Activated effector memory CD4-positive, alpha-beta T cell treated with anti-CD3 and anti-CD28 coated beads, Interleukin-2, amount 50 U/mL, for 16 hours (primary cell): ENCODE results near the gene PACS1.
A peak's percentile ranks its signal among the peaks of the same experiment; 100 is the strongest.

Source experiments
- DNase-seq: peaks from one replicate; pipeline ENCODE4 v3.0.0-alpha.2; 2020

The PACS1 gene

DNA sequence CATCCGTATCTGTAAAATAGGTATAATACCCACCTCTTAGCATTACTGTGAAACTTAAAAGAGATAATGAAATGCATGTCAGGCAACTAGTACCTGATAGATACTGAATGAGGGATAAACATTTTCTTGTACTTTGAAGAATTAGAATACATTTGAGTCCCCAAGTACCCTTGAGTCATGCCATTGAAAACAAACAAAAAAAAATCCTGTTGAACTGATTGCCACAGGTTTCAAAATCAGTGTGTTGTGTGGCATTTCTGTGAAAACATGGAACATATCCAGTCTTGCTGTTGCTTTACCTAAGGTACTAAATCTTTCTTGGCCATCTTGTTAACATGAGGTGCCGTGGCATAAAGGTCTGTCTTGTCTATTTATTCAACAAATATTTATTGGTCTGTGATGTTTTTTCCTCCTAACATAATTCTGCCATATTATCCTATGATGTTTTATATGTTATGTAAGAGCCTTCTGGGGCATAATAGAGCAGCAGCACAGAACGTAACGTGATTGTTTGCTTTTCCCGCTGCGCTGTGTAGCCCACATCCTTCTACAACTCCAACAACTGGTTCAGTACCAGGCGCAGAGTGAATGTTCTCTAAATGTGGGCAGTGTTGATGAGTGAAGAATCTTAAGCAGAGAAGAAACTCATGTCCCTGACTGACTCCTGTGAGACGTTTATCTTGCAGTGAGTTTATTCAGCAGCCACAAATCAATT, 119.1 kb downstream of the PACS1 start:
- no peak for DNase-seq

DNA sequence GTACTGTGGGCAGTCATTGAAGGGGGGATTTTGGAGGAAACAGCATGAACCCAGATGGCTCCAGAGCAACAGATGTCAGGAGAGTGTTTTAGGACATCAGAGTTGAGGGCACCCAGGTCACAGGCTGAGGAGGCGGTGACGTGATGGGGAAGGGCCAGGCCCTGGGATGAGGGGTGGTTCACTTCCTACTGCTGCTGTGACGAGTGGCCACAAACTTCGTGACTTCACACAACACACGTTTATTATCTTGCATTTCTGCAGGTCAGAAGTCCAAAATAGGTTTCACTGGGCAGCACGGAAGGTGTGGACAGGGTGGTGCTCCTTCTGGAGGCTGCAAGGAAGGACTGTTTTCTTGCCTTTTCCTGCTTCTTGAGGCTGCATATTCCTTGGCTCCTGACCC, 120.7 kb downstream of the PACS1 start:
- DNase-seq = no peak

DNA sequence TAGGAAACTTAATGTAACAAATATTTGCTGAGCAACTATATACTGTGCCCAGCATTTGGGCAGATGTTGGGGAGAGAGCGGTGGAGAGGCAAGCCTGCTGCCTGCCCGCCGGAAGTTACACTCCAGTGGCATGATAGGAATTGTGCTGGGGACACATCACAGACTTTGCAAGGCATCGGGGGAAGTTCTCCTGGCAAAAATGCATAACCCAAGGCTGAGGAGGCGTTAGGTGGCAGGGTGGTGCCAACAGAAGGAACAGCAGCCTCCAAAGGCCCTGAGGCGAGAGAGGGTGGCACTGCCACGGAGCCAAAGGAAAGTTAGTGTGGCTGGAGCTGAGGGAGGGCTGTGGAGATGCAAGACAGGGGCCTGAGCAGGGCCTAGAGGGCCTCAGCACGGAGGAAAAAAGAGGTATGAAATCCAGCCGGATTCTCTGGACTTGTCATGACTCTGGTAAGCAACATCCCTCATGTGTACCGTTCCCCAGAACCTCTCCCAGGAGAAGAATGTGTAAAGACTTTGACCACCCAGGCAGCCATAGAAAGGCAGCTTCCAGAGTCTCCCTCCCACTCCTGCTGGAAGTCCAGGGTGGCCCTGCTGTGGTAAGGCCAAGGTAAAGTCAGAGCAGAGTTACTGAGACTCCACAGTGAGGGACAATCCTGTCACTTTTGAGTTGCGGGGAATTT, 122.2 kb downstream of the PACS1 start:
- DNase-seq = no peak

DNA sequence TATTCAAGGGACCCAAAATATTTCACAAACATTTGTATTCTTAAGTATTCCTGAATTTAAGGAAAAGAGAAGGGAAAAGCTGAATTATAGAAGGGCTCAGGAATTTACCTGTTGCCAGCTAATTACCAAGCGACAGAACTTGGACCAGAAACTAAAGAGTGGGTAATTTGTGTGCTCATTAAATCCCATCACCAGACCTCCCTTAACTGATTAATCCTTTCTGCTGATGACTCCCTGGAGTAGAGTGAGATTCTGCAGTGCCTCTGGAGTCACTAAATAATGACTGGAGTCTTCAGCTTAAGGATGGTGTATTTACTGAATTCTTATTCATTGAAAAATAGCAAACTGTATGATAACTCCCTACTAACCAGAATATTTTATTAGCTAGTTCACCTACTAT, 124.3 kb downstream of the PACS1 start:
- no peak for DNase-seq

DNA sequence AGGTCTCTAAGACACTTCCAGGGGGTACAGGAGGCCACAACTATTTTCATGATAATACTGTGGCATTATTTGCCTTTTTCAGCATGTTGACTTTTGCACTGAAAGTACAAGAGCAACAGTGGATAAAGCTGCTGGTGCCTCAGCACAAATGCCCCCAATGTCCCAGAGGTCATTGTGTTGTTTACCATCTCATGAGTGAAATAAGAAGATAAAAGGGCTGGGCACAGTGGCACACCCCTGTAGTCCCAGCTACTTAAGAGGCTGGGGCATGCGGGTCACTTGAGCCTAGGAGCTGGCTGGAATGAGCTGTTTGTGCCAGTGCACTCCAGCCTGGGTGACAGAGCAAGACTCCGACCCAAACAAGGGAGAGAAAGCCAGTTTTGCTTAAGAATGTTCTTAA, 125.8 kb downstream of the PACS1 start:
- DNase-seq = no peak

DNA sequence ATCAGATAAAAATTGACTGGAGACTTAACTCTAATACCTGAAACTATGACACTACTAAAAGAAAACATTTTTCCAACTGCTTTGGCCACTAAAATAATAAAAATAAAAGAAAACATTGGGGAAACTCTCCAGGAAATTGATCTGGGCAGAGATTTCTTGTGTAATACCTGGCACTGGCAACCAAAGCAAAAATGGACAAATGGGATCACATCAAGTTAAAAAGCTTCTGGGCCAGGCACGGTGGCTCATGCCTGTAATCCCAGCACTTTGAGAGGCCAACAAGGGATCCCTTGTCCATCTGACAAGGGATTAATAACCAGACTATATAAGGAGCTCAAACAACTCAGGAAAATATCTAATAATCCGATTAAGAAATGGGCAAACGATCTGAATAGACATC, 133.8 kb downstream of the PACS1 start:
- no peak for DNase-seq

DNA sequence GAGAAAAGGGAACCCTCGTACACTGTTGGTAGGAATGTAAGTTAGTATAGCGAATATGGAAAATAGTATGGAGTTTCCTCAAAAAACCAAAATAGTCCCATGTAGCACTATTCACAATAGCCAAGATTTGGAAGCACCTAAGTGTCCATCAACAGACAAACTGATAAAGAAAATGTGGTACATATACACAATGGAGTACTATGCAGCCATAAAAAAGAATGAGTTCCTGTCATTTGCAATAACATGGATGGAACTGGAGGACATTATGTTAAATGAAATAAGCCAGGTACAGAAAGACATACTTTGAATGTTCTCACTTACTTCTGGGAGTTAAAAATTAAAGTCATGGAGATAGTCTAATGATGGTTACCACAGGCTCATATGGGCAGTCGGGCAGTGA, 134.3 kb downstream of the PACS1 start:
- no peak for DNase-seq

DNA sequence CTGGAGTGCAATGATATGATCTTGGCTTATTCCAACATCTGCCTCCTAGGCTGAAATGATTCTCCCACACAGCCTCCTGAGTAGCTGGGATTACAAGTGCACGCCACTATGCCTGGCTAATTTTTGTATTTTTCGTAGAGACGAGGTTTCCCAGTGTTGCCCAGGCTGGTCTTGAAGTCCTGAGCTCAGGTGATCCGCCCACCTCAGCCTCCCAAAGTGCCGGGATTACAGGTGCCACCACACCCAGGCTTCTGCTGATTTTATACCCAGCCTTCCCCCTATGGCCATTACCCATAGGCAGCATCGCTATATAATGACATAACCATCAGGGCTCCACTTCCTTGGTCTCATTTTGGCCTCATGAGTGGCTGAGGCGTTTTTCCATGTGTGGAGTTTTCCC, 137.7 kb downstream of the PACS1 start:
- DNase-seq = no peak

DNA sequence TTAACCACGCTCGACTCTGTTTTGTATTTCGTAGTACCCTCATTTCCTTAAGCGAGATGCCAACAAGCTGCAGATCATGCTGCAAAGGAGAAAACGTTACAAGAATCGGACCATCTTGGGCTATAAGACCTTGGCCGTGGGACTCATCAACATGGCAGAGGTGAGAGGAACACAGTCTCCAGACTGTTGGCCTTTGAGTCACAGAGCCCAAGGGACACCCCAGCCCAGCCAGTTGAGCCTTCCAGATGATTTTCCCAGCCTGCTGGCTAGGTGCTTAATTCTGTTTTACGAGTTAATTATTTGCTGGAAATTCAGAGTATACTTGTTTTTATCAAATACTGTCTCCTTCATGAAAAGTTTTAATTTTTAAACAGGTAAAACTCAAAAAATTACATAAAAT, 141.0 kb downstream of the PACS1 start:
- no peak for DNase-seq

DNA sequence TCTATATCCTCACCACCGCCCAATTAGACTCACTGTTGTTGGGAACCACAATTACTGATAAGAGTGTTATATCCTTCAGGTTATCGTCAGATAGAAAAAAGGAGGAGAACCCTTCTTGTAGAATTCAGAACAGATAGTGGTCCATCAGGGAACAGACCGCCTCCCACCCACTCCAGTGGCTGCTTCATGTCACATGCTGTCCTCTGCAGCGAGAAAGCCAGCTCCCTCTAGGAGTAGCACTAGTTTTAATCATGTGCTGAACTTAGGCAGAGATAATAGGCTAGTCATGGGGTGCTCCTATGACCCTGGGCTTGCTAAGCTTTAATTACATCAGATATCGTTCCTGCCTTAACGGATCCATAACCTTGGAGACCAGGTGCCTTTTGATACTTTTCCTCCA, 146.8 kb downstream of the PACS1 start:
- DNase-seq = no peak

DNA sequence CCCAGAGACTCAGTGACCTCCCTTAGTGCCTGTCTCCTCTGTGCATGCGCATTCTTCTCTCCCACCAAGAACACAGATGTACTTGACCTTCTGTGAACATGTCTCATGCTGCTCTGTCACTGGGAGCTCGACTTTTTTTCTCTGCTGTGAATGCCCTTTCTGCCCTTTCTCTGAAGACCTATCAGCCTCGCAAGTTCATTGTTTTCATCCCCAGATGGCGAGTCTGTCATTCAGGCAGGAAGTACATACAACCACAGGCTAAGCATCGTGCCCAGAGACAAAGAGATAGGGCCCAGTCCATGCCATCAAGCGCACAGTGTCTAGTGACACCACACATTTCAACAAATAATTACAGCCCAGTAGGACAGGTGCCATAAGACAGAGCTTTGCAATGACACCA, 148.0 kb downstream of the PACS1 start:
- DNase-seq = peak; percentile 44

DNA sequence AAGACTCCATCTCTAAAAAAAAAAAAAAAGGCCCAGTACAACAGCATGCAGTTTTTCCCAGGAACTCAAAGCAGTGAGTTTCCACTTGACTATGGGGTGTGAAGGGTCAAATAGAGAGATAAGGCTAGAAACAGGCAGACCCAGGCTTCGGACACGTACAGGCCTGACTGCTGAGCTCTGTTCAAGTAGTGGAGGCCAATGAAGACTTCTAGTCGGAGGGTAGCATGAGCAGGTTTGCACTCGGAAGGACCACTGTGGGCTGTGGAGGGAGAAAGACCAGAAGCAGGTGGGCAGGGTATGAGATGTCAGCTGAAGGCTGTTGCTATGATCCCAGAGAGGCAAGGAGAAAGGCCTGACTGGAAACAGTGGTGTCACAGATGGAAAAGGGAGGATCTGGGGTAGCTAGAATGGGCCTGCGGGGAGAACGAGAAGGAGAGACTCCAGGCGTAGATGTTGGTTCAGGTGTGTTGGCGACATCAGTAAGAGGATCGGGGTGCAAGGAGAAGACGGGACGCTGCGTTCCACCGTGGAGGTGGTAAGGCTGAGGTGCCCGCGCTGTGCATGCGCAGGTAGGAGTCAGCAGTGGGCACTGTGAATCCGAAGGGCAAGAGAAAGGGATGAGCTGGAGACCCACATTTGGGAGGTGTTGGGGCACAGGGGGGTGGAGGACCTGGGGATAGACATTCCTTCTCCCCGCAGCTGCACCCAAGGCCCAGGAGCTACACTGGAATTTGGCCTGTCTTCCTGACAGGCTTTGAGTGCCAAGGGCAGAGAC, 149.0 kb downstream of the PACS1 start:
- peak; percentile 2 for DNase-seq

DNA sequence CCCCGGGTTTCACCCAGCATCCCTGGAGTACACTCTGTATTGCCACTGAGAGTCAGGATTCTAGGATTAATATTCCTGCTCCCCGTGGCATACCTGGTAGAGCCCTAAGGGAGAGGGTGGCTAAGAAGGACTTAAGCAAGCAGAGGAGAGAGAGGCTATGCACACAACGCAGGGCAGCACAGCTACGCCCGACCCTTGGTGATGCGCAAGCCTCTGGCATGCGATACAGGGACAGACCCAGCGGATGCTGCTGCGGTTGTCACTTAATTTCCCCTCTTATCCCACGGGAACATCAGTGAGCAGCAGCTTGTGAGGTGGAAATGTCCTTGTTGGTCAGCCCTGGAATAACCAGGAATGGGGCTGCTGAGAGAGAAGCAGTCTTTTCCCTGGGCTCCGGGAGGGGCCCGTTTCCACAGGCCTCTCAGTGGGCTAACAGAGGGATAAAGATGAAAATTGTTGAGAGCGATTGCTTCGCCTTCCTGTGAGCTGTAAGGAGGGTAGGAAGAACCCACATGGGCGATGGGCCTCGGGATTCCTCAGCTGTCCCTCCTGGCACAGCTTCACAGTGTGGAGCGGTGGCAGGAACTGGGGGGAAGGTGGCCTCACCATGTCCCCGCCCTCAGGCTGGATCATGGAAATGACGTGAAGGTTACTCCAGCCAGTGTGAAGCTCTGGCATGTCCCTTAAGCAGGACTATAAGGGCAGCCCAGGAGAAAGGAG, 149.9 kb downstream of the PACS1 start:
- peak; percentile 36 for DNase-seq

DNA sequence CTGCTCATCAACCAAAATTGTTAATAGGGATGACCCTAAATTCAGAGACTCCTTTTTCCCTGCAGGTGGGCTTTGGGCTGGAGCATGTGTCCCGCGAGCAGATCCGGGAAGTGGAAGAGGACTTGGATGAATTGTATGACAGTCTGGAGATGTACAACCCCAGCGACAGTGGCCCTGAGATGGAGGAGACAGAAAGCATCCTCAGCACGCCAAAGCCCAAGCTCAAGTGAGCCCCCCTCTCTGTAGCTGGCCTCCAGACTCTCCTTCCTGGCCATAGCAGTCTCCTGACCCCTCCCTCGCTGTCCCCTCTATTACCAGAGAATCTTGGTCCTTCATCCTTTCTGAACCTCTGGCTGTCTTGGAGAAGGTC, 150.5 kb downstream of the PACS1 start:
- peak; percentile 33 for DNase-seq

DNA sequence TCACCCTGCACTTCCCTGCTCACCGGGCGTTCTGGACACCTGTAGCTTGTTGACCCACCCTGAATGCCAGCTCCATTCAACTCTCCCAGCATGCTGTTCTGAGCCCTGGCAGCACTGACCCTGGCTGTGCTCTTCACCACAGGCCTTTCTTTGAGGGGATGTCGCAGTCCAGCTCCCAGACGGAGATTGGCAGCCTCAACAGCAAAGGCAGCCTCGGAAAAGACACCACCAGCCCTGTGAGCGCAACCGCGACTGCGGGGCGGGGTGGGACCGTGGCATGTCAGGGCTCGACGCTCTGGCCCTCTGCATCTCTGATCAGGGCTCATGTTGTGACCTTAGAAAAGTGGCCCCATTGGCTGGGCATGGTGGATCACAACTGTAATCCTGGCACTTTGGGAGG, 150.9 kb downstream of the PACS1 start:
- peak; percentile 52 for DNase-seq

DNA sequence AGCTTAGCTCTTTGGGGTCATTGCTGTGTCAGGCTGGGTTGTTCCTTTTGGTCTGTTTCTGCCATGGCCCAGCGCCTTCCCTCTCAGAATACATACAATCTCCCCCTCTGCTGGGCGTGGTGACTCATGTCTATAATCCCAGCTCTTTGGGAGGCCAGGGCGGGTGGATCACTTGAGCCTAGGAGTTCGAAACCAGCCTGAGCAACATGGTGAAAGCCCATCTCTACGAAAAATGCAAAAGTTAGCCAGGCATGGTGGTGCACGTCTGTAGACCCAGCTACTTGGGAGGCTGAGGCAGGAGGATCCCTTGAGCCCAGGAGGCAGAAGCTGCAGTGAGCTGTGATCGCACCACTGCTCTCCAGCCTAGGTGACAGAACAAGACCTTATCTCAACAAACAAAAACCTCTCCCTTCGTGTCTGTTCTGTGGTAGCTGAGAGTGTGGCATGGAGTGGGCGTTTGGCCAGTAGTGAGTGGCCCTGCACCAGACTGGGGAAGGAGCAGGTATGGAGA, 151.7 kb downstream of the PACS1 start:
- DNase-seq = peak; percentile 56

DNA sequence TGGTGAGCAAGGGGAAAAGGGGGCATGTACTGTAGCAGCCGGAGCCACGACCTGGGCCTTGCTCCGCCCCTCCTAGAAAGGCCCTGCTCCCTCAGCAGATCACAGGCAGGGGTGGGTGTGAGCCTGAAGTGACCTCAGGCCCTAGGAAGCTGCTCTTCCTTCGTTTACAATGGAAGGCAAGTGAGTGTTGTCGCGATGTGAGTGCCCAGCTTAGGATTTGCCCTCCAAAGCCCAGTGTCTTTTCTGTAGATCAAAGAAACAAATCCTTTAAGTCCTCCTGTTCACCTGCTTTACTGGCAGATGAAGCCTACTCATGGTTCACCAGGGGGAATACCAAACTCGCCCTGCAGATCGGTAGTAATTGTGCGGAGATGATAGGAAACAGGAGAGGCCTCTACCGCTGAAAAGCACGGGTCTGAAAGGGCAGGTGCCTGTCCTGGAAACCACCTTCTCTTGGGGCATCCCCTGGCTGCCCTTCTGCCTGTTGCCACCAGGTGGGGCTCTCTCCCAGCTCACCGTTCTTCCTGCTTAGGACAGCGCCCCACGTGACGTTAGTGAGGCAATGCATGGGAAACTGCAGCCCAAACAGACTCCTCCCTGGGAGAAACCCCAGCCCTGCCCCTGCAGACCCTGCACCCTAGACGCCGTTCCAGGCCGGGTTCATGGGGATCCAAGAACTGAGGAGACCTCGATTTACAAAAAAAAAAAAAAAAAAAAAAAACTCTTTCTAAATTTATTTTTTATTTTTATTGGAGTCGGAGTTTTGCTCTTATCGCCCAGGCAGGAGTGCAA, 152.5 kb downstream of the PACS1 start:
- peak; percentile 97 for DNase-seq

DNA sequence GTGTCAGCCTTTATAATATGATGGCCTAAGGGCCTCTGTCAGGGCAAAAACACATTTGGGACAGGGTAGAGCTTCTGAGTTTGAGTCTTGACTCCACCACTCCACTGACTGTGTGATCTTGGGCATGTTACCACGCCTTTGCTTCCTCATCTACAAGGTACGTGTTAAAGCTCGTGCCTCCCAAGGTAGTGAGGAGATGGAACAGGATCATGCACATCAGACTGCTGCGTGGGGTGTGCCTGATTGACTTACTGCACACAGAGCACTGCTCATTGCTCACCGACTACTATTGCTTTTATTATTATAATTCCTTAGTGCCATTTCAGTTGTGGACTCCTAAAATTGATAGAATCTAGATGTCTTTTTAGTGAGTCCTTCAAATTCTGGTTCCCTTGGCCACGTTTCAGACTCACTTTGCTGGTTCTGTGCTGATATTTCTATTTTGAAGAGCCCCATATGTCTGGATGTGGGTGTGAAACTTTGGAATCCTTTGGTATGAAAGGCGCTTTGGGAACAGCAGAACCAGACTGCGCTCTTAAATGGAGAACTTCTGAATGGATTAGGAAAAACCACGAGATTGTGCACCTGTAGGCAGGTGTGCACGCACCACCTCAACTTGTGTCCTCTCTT, 154.3 kb downstream of the PACS1 start:
- no peak for DNase-seq

DNA sequence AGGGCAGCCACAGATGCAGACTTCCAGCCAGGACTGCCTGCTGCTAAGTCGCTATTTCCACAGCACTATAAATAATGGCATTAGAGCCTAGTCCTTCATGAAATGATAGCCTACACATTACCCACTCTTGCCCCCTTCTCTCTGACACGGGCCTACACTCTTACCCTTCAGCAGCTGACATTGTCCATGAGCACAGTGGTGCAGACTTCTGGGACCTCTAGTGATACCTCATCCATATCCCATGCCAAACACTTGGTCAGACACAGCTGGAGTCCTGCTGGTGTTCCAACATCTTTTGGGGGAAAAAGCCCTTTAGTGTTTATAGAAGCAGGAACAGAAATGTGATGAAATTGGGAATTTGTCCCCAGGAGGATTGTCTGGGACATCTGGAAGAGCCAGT, 155.0 kb downstream of the PACS1 start:
- DNase-seq = no peak

DNA sequence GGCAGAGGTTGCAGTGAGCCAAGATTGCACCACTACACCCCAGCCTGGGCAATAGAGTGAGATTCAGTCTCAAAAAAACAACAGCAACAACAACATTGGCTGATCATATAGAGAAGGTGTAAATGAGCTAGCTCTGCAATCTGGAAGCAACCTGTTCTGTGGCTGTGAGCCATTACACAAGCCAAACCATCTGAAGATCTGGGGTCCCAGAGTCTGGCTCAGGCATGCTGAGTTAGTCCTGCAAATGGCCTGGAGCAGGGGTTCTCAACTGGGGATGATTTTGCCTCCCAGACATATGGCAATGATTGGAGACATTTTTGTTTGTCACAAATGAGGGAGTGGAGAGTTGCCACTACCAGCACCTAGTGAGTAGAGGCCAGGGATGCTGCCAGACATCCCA, 156.0 kb downstream of the PACS1 start:
- no peak for DNase-seq

DNA sequence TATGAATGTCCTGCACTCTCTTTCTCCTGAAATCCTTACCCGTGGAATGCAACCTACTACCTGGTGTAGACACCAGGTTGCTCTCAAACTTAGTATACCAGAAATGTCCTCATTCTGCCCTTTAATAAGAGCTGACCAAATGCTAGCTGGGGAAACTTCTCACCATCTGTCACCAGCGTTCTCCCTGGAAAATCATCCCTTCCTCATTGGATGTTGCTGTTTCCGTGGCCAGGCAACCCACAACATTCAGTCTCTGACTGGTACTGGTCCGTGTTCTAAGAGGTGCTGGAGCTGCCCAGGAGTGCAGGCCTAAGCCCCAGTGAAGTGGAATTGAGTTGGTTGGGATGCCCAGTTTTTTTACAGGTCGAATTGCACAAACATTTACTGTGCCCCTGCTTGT, 157.6 kb downstream of the PACS1 start:
- no peak for DNase-seq

DNA sequence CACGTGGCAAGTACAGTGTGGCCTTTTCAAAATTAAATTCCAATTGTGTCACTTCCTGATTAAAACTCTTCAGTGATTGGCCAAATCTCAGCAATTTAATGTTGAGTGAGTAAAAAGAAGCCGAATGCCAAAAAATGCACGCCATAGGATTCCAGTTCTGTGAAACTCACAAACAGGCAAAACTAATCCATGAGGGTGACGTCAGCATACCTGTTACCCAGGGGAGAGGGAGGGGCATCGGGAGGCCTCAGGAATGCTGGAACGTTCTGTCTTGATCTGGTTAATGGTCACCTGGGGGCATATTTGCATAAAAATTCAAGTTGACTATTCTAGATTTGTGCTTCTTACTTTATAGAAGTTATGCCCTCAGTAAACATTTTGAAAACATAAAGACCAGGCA, 158.4 kb downstream of the PACS1 start:
- DNase-seq = no peak
